Myocyte (in vitro differentiated cells): ENCODE data around the gene OBSL1. TPM values are rescaled to one million over a fixed set of nuclear protein-coding genes. Genes with fewer than 3 reads are reported as not detected.

Experiments
- DNase-seq: peaks from one replicate; pipeline ENCODE4 v3.0.0-alpha.2; 2012; ENCODE audit warnings: low read depth
- total RNA-seq: library from RNA; depleted of rRNA; stranded (reverse); fragments of >200 nt; gene quantifications from 2 replicates; pipeline ENCODE4 v1.2.3, GENCODE V29; 2014

OBSL1 gene
- total RNA-seq, 1 donor from 2014 or later: 159 TPM

- no peak for DNase-seq
Measured at GRCh38 chr2:219515874-219516629, 55.3 kb downstream of the OBSL1 start.

DNA sequence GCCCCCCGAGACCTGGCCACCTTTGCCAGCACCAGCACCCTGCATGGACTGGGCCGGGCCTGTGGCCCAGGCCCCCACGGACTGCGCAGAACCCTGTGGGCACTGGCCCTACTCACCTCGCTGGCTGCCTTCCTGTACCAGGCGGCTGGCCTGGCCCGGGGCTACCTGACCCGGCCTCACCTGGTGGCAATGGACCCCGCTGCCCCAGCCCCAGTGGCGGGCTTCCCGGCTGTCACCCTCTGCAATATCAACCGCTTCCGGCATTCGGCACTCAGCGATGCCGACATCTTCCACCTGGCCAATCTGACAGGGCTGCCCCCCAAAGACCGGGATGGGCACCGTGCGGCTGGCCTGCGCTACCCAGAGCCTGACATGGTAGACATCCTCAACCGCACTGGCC lies 56.5 kb downstream of the OBSL1 start:
- no peak for DNase-seq

DNA sequence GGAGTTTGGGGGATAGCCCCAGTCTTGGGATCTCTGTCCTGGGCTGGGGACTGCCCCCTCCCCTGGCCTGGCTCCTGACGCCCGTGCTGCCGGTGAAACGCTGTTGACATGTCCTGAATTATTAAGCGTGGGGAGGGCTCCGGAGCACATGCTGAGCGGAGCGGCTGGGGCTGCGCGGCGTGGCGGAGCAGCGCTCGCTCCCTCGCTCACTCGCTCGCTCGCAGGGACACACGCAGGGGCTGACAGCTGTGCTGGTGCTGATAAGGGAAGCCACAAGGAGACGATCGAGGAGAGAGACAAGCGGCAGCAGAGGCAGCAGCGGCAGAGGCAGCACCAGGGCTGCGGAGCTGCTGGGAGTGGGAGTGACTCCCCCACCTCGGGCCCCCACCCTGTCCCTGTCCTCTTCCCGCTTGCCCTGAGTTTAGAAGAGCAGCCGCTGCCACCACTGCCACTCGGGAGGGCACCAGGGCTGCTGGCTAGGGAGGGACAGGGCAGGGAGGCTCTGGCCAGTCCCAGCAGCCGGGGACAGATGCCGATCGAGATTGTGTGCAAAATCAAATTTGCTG lies 57.1 kb downstream of the OBSL1 start, which contains the start of gene ASIC4:
Gene ASIC4, plus strand, starts transcription at position 287 of the 566 bp plus-strand sequence. Its CDS starts 243 bp downstream, at position 530.
- peak; percentile 71 for DNase-seq

DNA sequence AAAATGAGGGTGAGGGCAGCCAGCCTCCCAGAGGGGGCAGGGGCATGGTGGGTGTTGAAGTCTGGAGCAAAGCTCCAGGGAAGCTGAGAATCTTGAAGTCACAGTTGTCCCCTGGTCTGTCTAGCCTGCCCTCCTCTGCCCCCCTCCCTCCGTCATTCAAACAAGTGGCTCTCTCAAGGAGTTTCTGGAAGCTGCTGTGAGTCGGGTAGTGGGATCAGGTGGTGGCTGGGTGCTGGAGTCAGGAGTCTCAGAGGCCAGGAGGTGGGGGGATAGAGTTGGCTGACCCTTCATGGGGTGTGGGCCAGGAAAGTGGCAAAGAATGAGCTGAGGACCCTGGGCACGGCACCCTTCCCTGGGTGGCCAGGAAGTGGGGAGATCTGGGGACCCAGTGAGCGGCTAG lies 57.6 kb downstream of the OBSL1 start:
- no peak for DNase-seq

GRCh38 chr2:219512524-219513216 lies 58.7 kb downstream of the OBSL1 start:
- peak; percentile 63 for DNase-seq

- no peak for DNase-seq
Measured at GRCh38 chr2:219511547-219512325, 59.6 kb downstream of the OBSL1 start.

GRCh38 chr2:219510512-219511135 lies 60.7 kb downstream of the OBSL1 start:
- DNase-seq: no peak

DNA sequence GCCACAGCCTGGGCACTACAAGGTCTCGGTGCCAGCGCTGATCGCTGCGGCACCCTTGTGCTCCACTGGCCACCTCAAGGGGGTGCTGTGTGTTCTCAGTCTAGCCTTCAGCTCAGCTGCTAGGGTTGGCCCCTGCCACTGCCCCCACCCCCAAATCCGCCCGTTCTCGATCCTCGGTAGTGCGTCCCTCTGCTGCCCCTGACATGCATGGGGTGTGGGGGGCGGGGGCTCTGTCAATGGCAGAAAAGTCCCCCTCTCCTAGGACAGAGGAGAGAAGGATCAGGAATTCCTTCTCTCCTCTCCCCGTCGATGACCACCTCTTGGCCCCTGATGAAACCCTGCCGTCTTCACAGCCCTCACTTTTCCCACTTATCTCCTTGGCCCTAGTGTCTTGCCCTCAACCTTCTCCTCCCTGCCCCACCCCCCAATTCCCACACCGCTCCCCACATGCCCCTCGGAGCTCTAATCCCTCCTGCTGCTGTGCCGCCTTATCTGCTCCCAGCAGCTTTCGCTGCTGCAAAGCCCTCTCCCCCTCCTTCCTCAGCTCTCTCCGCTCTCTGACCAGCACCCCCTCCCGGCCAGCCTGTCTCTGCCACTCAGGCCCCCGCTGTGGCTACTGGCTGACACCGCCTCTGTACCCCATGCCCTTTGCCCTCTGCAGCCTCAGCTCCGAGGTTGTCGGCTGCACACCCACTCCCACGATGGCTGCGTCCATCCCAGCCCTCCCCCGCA lies 61.4 kb downstream of the OBSL1 start:
- DNase-seq: peak; percentile 63

GRCh38 chr2:219508971-219509779 lies 62.2 kb downstream of the OBSL1 start:
- DNase-seq: no peak

GRCh38 chr2:219508444-219508734 lies 63.0 kb downstream of the OBSL1 start:
- DNase-seq: no peak

GRCh38 chr2:219507581-219508443 lies 63.5 kb downstream of the OBSL1 start:
- no peak for DNase-seq

- DNase-seq: no peak
Measured at GRCh38 chr2:219506802-219507526, 64.4 kb downstream of the OBSL1 start.

DNA sequence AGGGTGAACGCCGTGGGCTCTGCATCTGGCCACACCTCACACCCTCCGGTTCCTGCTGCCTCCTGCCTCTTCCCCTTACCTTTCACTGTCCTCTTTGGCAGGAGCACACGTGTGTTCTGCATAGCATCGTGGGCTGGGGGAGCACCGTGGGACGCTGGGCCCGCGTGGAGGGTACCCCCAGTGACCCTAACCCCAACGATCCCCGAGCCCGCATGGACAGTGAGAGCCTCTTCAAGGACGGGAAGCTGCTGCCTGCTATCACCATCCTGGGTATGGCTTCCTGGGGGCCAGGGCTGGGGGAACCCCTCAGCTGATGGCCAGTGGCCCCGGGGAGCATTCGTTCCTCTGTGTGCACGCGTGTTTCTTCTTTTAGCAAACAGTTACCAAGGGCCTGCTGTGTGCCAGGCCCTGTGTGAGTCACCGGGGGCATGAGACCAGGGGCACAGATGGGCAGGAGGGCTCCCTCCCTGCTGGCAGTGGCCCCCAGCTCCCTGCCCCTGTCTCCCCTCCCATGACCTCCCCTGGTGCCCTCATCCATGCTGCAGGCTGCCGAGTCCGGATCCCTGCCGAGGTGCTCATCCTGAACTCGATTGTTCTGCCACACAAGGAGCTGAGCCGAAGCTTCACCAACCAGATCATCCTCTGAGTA lies 65.1 kb downstream of the OBSL1 start:
- DNase-seq: no peak

DNA sequence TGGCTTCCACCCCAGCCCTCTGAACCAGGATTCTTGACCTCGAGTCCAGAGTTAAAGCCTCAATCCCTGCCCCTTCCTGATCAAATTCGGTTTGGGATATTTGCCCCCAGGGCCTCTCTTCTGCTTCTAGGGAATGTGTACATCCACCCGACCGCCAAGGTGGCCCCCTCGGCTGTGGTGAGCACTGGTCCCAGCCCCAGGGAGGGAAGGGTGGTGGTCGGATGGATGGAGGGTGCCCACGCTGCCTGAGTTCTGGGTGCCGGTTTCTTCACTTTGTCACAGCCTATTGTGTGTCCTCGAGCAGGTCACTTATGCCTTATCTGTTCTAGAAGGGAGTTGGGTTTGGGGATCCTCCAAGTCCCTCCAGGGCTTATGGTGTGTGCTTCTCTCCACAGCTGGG lies 65.8 kb downstream of the OBSL1 start:
- no peak for DNase-seq

- DNase-seq: no peak
Measured at GRCh38 chr2:219502618-219503017, 68.7 kb downstream of the OBSL1 start.

GRCh38 chr2:219501849-219502248 lies 69.5 kb downstream of the OBSL1 start:
- no peak for DNase-seq
